Caco-2 (cell line): ENCODE measurements around the gene SARDH. TPM values are rescaled to one million over a fixed set of nuclear protein-coding genes. Genes with fewer than 3 reads are reported as not detected.

ENCODE experiments used
- BruUV-seq: library from RNA; stranded (reverse); fragments of 400-500 nt; replicated peaks from 2 replicates; lab custom pipeline; 2021; lab: Mats Ljungman, UMichigan
- CTCF ChIA-PET: fragments of 300-600 bp; sonication (Branson Sonifier 250); formaldehyde crosslinking; loops from one replicate; lab custom pipeline; 2022; ENCODE audit warnings: antibody characterized with exemption; lab: Charles Lee
- POLR2A ChIA-PET: fragments of 300-600 bp; sonication (Branson Sonifier 250); formaldehyde crosslinking; loops from one replicate; lab custom pipeline; 2022; ENCODE audit warnings: antibody characterized with exemption; lab: Charles Lee
- DNase-seq, 2 experiments: peaks; one replicate each; pipeline versions ENCODE4 v3.0.0 to v3.0.0-alpha.2; 2020 to 2022
- H3K27me3 ChIP-seq: replicated peaks from 2 replicates; pipeline ENCODE4 v1.6.0; 2011; ENCODE audit warnings: low read length; ENCODE audit not compliant: control insufficient read depth, insufficient read depth
- H3K36me3 ChIP-seq: 2 replicates; pipeline ENCODE4 v1.5.1; 2011; ENCODE audit warnings: low read length; ENCODE audit not compliant: control insufficient read depth, insufficient read depth
- H3K4me1 ChIP-seq: fragments of 250-450 bp; sonication (Bioruptor Pico); 2 replicates; pipeline ENCODE4 v1.5.1; 2020; ENCODE audit warnings: mild to moderate bottlenecking
- H3K4me3 ChIP-seq: 2 replicates; pipeline ENCODE4 v1.5.1; 2011; ENCODE audit warnings: low read depth, mild to moderate bottlenecking, control low read depth, low read length
- H3K9me3 ChIP-seq: fragments of 250-450 bp; sonication (Bioruptor Pico); 2 replicates; pipeline ENCODE4 v1.5.1; 2020; ENCODE audit warnings: mild to moderate bottlenecking, moderate library complexity
- H3K27ac Mint-ChIP-seq: one replicate; pipeline ENCODE4 v1.8.0; 2022; ENCODE audit warnings: mixed read lengths; ENCODE audit not compliant: unreplicated experiment
- H3K27me3 Mint-ChIP-seq: one replicate; pipeline ENCODE4 v1.8.0; 2022; ENCODE audit warnings: mixed read lengths; ENCODE audit not compliant: insufficient read depth, unreplicated experiment
- H3K36me3 Mint-ChIP-seq: one replicate; pipeline ENCODE4 v1.8.0; 2022; ENCODE audit warnings: mild to moderate bottlenecking, mixed read lengths; ENCODE audit not compliant: insufficient read depth, unreplicated experiment
- H3K4me1 Mint-ChIP-seq: one replicate; pipeline ENCODE4 v1.8.0; 2022; ENCODE audit warnings: low read depth, mixed read lengths; ENCODE audit not compliant: unreplicated experiment
- H3K4me3 Mint-ChIP-seq: one replicate; pipeline ENCODE4 v1.8.0; 2022; ENCODE audit warnings: mild to moderate bottlenecking, moderate library complexity, mixed read lengths; ENCODE audit not compliant: unreplicated experiment
- H3K9me3 Mint-ChIP-seq: one replicate; pipeline ENCODE4 v1.8.0; 2022; ENCODE audit warnings: mixed read lengths; ENCODE audit not compliant: unreplicated experiment
- intact Hi-C: fragments of 100-400 bp; cut with micrococcal nuclease; formaldehyde crosslinking; loops from one replicate; pipeline ENCODE4 v1.10.0; 2022; ENCODE audit not compliant: unreplicated experiment
- total RNA-seq: library from RNA; stranded (reverse); gene quantifications from 2 replicates; pipeline ENCODE4 v1.2.3, GENCODE V29; 2022
- TF ChIP-seq, protein P1 (sequence below), 2 experiments: fragments of 200-600 bp in 1 of 2; IDR thresholded peaks; 1 replicate in 1 of 2; 2 replicates in 1 of 2; pipeline versions ENCODE4 v1.5.1 to v1.8.0; 2011 to 2022; ENCODE audit warnings: antibody characterized with exemption in 1 of 2, control low read depth in 1 of 2, inconsistent platforms in 1 of 2, low read depth in 1 of 2, low read length in 1 of 2, mild to moderate bottlenecking in 1 of 2, moderate library complexity in 1 of 2; ENCODE audit not compliant: insufficient read depth in 1 of 2, severe bottlenecking in 1 of 2, unreplicated experiment in 1 of 2

Gene SARDH
- total RNA-seq, 1 experiment from 2014 or later, result 0.36 TPM

DNA sequence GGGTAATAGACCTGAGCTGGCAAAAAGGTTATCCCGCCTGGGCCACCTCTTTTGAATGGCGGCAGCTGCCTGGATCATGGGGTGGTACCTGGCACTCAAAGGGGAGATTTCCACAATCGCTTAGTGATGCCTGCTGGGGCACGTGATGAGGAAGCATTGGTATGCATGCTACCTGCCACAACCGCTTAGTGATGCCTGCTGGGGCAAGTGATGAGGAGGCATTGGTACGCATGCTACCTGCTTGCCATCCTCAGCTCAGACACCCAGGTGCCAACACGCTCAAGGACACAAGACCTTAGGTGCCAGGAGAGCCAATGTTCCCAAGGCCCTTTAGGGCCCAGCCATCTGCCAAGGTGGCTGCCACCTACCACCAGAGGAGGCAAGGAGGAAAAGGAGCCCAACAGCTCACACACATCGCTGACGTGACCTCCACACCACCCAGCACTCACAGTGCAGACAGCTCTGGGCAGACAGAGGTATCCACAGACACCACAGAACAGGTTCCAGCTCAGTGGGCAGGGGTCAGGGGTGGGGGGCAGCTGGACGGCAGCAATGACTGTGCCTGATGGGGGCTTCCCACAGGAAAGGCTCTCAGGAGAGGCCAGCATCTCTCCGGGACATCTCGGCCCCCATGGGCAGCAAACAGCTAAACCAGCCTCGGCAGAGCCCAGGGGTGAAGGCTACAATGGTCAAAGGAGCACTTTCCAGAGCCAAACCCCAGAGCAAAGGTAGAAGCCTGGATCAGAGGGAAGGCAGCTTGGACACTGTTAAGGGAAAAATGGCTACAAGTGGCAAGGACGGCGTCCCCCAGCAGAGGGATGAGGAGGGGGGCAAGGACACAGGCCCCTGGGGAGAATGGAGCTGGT, 43.0 kb upstream of the SARDH start:
- TF ChIP-seq, protein P1, sequence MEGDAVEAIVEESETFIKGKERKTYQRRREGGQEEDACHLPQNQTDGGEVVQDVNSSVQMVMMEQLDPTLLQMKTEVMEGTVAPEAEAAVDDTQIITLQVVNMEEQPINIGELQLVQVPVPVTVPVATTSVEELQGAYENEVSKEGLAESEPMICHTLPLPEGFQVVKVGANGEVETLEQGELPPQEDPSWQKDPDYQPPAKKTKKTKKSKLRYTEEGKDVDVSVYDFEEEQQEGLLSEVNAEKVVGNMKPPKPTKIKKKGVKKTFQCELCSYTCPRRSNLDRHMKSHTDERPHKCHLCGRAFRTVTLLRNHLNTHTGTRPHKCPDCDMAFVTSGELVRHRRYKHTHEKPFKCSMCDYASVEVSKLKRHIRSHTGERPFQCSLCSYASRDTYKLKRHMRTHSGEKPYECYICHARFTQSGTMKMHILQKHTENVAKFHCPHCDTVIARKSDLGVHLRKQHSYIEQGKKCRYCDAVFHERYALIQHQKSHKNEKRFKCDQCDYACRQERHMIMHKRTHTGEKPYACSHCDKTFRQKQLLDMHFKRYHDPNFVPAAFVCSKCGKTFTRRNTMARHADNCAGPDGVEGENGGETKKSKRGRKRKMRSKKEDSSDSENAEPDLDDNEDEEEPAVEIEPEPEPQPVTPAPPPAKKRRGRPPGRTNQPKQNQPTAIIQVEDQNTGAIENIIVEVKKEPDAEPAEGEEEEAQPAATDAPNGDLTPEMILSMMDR (IDR thresholded peaks at IDR 0.05; ENCODE audit: insufficient read depth in 1 of 2, low read depth in 1 of 2, low read length in 1 of 2, severe bottlenecking in 1 of 2, unreplicated experiment in 1 of 2), result no peak
- H3K27me3 ChIP-seq, result no peaks in the 10 kb centered on the region
- H3K4me3 Mint-ChIP-seq, result no peak overlapping the region
- peaks cover 49% of the 10 kb centered on the region for H3K36me3 Mint-ChIP-seq
- no peaks in the 10 kb centered on the region for H3K9me3 ChIP-seq
- H3K4me3 ChIP-seq, result no peak overlapping the region
- no TSS peak for BruUV-seq
- no peaks in the 10 kb centered on the region for H3K4me1 Mint-ChIP-seq
- ChIA-PET CTCF (interaction anchor here (1.3 to 2.7 kb wide), 3 partner anchors 12 to 244 kb away, joined by 4 to 31 read pairs (median 8); partner anchors contain the start of gene BRD3OS), POLR2A (no interaction called here)
- intact Hi-C loops, result no loop called here
- no peak overlapping the region for H3K27ac Mint-ChIP-seq
- H3K4me1 ChIP-seq, result peaks cover 9% of the 10 kb centered on the region
- H3K36me3 ChIP-seq, result peaks cover 14% of the 10 kb centered on the region
- DNase-seq, result no peak
- no peaks in the 10 kb centered on the region for H3K27me3 Mint-ChIP-seq
- no peaks in the 10 kb centered on the region for H3K9me3 Mint-ChIP-seq

DNA sequence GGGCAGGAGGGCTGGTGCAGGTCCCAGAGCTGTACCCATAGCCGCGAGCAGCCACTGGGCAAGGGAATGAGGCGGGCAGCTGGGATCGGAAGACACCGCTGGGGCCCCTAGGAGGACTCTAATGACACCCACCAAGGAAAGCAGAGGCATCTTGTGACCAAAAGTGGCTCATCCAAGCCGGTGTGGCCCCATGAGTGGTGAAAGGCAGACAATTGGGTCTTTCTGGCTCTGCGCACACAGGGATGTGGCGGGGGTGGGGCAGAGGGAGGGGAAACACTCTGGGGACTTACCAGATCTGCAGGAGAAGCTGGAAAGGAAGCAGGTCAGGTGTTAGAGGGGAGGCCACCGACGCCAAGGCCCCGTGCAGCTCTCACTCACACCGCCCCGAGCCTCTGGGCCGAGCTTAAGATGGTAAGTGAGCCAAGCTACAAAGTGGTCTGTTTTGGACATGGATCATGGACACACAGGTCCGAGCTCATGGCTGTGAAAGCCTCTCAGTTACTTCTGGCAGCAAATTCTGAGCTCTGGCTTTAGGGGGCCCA, 42.3 kb upstream of the SARDH start:
- Mint-ChIP-seq H3K4me3 (no peak overlapping the region), H3K36me3 (peaks cover 49% of the 10 kb centered on the region), H3K9me3 (no peaks in the 10 kb centered on the region), H3K27me3 (no peaks in the 10 kb centered on the region), H3K27ac (no peak overlapping the region), H3K4me1 (no peaks in the 10 kb centered on the region)
- BruUV-seq, result no TSS peak
- ChIA-PET POLR2A (no interaction called here), CTCF (interaction anchor here (2.7 kb wide), 1 partner anchor 214 kb away, joined by 31 read pairs; no protein-coding TSS in a partner anchor)
- intact Hi-C loops, result no loop called here
- no peaks in the 10 kb centered on the region for H3K27me3 ChIP-seq
- TF ChIP-seq, protein P1 (IDR thresholded peaks at IDR 0.05; ENCODE audit: insufficient read depth in 1 of 2, low read depth in 1 of 2, low read length in 1 of 2, severe bottlenecking in 1 of 2, unreplicated experiment in 1 of 2), result no peak
- H3K36me3 ChIP-seq, result peaks cover 13% of the 10 kb centered on the region
- H3K4me1 ChIP-seq, result peaks cover 9% of the 10 kb centered on the region
- H3K4me3 ChIP-seq, result no peak overlapping the region
- no peak for DNase-seq
- H3K9me3 ChIP-seq, result no peaks in the 10 kb centered on the region

DNA sequence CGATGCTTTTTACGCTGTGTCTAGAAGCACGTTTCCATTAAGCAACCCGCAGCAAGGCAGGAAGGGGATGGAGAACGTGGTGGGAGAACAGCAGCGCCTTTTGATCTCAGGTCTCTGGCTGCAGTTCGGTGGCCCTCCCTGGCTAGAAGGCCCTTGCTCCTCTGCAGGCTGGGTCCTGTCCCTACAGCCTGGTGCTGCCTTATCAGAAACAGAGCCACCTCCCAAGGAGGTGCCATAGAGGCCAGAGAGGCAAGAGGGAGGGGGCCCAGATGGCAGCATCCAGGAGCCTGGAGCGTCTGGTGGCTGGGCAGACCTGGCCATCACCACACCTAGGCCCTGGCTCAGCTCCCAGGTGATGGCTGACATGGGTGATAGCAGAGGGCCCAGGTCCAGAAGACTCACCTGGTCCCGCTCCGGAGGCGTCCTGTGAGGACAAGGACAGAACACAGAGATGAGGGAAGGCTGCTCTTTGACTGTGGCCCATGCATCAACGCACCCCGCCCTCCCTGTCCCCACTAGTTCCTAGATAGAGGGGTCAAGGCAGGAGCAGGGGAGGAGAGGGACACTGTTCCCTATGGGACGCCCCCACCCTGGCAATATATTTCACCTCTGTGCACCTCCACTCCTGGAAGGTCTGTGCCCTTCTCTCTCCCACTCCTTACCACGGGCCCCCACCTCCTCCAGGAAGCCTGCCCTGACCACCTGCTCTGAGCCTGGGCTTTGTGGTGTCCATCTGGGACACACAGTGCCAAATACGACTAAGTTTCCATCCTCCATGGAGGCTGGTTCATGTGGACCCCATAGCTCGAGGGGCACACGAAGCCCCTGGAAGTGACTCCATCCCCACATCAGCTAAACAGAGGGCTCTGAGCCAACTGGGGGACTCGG, 41.6 kb upstream of the SARDH start:
- H3K27ac Mint-ChIP-seq, result no peak overlapping the region
- no peaks in the 10 kb centered on the region for H3K27me3 Mint-ChIP-seq
- H3K4me1 Mint-ChIP-seq, result no peaks in the 10 kb centered on the region
- no TSS peak for BruUV-seq
- H3K4me1 ChIP-seq, result peaks cover 9% of the 10 kb centered on the region
- H3K36me3 Mint-ChIP-seq, result peaks cover 52% of the 10 kb centered on the region
- H3K4me3 ChIP-seq, result no peak overlapping the region
- H3K9me3 Mint-ChIP-seq, result no peaks in the 10 kb centered on the region
- TF ChIP-seq, protein P1 (IDR thresholded peaks at IDR 0.05; ENCODE audit: insufficient read depth in 1 of 2, low read depth in 1 of 2, low read length in 1 of 2, severe bottlenecking in 1 of 2, unreplicated experiment in 1 of 2), result no peak
- H3K4me3 Mint-ChIP-seq, result no peak overlapping the region
- no peaks in the 10 kb centered on the region for H3K27me3 ChIP-seq
- ChIA-PET CTCF (interaction anchor here (0.6 kb wide), 1 partner anchor 365 kb away, joined by 3 read pairs; no protein-coding TSS in a partner anchor), POLR2A (no interaction called here)
- H3K36me3 ChIP-seq, result peaks cover 17% of the 10 kb centered on the region
- DNase-seq, result no peak
- no peaks in the 10 kb centered on the region for H3K9me3 ChIP-seq
- intact Hi-C loops, result no loop called here
